NCI-H345 treated with DMSO at 0.1 percent for 48 hours (cell line): ENCODE results near the gene TNIK.

Experiments used
- DNase-seq: peaks from one replicate; lab custom pipeline; 2025; ENCODE audit not compliant: unreplicated experiment; lab: John Stamatoyannopoulos, UW

The TNIK gene

GRCh38 chr3:171176244-171176933, 283.8 kb downstream of the TNIK start:
- DNase-seq, result no peak

- DNase-seq, result no peak
These were observed 284.4 kb downstream of the TNIK start for GRCh38 chr3:171175741-171176234.

- no peak for DNase-seq
These were observed 286.5 kb downstream of the TNIK start for GRCh38 chr3:171173736-171174135.

- DNase-seq, result no peak
These were observed 288.1 kb downstream of the TNIK start for GRCh38 chr3:171172070-171172469.

DNA sequence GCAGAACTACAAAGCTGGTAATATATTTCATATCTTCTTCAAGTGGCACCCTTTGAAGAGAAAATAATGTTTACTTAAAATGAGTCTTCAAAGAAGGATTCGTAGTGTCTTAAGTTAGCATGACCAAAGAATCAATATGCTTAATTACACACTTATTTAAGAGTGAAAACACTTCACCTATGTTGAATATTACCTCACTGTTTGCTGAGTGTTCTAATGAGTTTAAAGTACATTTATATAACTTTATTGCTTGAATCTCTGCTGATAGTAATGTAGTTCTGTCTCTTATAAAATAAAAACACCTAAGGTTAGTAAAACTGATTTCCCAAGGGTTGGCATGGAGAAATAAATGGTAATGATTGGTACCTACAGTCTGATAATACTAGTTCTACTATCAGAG, 290.3 kb downstream of the TNIK start:
- no peak for DNase-seq

DNA sequence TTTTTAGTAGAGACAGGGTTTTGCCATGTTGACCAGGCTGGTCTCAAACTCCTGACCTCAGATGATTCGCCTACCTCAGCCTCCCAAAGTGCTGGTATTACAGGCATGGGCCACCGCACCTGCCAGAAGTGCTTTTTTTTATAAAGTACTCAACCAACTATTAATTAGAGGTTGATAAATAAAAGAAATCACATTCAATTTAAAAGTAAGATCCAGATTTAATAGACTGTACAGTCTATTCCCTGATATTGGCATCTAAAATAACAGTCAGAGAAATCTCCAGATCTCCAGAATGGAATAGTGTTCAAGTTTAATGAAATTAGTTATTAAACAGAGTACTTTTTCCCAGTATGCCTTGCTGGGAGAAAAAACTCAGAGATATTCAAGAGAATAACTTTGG, 290.8 kb downstream of the TNIK start:
- DNase-seq, result no peak

- DNase-seq, result no peak
These were observed 291.7 kb downstream of the TNIK start for GRCh38 chr3:171168551-171168950.

DNA sequence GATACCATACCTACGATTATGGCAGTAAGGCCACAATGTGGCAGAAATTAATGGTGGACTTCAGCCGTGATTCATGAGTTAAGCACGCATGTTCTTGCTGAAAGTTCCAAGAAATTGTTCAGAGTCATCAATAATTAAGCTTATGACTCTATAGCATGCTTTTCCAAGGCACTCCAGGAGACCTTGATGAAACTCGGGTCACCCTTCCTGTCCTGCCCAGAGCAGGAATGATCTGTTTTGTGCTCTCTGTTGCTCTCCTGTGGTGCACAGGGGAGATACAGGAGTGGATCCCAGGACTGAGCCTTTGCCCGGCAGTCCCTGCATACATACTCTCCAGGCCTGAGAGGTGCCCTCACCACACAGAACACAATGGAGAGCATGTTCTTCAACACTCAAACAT, 292.1 kb downstream of the TNIK start:
- no peak for DNase-seq

- no peak for DNase-seq
These were observed 294.2 kb downstream of the TNIK start for GRCh38 chr3:171165983-171166382.

GRCh38 chr3:171165499-171165921, 294.7 kb downstream of the TNIK start:
- no peak for DNase-seq

- no peak for DNase-seq
These were observed 296.1 kb downstream of the TNIK start for GRCh38 chr3:171164067-171164465.

DNA sequence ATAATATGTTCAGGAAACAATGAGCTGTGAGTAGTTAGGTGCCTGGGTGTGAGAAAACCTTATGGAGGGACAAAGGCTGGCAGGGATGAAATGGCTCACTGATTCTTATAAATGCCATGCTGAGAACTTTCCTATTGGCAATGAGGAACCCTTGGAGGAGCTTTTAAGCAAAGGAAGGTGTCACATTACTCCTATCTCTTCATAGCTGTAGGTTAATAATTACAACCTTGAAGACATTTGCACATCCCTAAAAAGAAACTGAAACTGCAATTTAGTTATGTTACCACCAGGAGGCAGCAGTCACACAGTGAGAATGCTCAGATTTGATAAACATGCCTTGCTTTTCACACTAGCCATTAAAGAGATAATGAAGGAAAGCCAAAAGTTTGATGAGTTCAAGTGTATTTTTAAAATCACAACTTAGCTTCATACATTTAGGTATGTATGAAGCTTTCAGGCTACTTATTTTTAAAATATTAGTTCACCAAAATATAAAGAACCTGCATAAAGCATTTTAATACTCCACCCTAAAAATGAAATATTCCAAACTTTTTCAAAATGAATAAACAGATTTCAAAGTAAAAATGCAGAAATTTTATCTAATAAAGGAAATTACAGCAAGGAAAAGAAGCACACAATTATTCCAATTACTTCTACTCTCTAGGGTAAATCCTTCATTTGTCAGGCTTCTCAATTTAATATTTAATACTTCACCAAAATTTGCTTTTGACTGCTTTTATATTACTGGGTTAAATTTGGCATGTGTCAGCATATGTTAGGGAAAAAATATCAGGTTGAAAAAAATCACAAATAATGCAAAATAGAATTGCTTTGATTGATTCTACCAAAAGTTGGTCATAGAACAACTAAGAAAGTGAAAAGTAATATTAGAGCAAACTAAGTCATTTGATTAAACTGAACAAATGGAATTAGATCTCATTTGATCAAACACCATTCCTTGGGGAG, 296.8 kb downstream of the TNIK start:
- DNase-seq, result no peak

- no peak for DNase-seq
These were observed 299.9 kb downstream of the TNIK start for GRCh38 chr3:171160325-171160724.

DNA sequence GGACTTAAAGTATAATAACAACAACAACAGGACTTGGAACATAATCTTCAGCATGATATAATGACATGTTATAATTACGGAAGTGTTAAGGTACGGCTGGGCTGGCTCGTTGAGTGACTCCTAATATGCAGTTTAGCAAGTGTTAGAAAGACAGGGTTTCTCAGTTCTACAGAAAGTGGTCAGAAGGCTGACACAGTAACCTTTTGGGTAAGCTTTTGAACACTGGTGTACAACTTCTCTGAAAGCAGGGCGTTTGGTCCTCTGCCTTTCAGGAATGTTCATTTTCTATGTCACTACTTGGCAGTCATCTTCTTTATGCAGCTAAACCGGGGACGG, 300.4 kb downstream of the TNIK start:
- DNase-seq, result no peak

DNA sequence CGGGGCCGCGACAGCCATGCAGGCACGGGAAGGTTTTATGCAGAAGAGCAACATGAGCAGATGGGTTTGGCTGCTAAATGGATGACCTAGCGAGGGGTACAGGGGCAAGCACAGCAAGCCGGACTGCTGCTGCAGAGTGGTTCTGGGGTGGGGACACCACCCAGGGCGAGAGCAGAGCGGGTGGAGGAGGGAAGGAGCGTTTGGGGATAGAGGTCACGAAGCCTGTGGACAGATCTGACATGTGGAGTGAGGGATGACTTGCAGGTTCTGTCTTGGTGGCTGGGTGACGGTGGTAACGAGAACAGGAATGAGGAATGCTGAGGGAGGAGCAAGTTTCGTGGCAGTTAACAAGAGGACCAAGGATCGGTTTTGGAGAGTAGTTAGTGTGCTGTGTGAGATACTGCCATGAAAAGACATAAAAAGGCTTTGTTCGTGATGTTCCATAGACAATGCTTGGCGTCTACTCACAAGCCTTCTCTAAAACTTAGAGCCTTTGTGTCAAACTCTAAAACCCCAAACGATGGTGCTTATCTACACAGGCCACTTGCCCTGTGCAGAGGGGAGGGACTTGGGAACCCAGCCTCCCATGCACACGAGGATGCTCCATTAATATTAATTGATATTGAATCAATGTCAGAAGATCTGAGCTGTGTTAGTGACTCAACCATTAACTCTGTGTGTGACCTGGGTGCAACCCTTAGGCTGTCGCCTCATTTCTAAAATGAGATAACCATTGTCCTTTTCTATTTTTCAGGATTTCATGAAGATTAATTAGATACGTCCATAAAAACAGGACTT, 301.0 kb downstream of the TNIK start:
- no peak for DNase-seq

GRCh38 chr3:171157980-171158379, 302.2 kb downstream of the TNIK start:
- DNase-seq, result no peak

DNA sequence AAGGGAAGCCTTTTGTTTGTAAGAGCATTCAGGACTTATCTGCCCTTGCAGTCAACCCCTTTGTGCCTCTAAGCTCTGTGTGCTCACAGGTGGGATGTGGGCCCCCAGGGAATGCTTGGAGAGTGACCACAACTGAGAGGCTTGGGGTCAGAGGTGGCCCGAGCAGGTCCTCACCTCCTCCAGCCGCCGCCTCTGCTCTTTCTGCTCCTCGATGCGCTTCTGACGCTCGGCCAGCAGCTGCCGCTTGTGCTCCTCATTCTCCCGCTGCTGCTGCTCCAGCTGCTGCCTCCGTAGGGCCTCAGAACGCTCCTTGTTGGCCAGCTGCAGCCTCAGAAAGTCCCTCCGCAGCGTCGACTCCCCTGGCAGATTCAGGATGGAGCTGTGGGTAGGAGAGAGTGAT, 302.9 kb downstream of the TNIK start:
- no peak for DNase-seq

- DNase-seq, result no peak
These were observed 303.7 kb downstream of the TNIK start for GRCh38 chr3:171156401-171157010.

- DNase-seq, result no peak
These were observed 305.0 kb downstream of the TNIK start for GRCh38 chr3:171155122-171155700.

DNA sequence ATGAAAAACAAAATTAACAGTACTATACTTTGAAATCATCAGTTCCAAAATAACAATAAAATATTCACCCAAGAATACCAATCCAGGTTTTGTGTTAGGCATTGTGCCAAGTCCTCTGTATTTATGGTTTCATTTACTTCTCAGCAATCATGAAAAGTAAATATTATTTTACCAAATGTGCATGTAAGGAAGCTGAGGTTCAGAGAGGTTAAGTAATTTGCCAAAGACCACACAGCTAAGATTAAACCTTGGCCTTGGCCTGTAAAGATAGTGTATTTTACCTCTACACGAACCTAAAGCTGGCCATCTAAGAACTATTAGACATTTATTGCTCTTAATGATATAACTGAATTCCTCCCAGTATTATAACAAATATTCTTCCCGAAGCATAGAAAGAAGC, 309.3 kb downstream of the TNIK start:
- no peak for DNase-seq
